Measurements from ENCODE around the gene LRRC73. TPM values are rescaled to one million over a fixed set of nuclear protein-coding genes. Genes with fewer than 3 reads are reported as not detected.

LRRC73 gene
- total and polyA plus RNA-seq, 2 experiments from 2014 or later = 2.9 to 3.4 TPM

DNA sequence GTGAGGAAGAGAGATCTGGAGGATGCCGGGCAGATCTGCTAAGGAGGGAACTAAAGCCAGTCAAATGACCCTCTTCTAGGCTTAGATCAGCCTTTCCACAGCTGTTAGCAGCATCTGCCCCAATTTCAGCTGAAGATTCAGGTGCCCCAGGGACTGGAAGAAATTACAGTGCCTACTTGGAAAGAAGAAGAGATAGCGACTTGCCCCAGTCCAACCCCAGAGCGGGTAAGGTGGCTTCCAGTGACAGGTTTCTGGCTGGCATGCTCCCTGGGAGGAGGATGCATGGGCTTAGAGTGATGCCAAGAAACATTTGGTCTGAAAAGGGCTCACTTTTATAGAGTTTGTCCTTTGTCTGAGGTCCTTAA lies 32.2 kb downstream of the LRRC73 start:
- Histone ChIP-seq H3K4me1 (ENCODE audit: low read depth) (peaks cover 8% of the 10 kb centered on the region), H3K27me3 (no peaks in the 10 kb centered on the region), H3K9me3 (ENCODE audit: low read depth) (no peaks in the 10 kb centered on the region), H3K4me3 (peak overlapping the region; percentile 87), H3K27ac (peak overlapping the region; percentile 95), H3K36me3 (no peaks in the 10 kb centered on the region)
- TF ChIP-seq CTCF (IDR thresholded peaks at IDR 0.05; ENCODE audit: low read depth, low read length) = no peak
- no peak for DNase-seq (ENCODE audit: low read depth in 1 of 2, low spot score in 1 of 2)

GRCh38 chr6:43477235-43478007 lies 32.7 kb downstream of the LRRC73 start, which contains the start of gene TJAP1:
TSS of gene TJAP1 (plus strand) at chr6:43477570. CDS start at chr6:43499002, 21,432 bp downstream.
- TF ChIP-seq CTCF (IDR thresholded peaks at IDR 0.05; ENCODE audit: low read depth, low read length) = no peak
- peak; percentile 90 to 93 for DNase-seq (ENCODE audit: low read depth in 1 of 2, low spot score in 1 of 2)
- no peaks in the 10 kb centered on the region for H3K9me3 ChIP-seq (ENCODE audit: low read depth)
- H3K36me3 ChIP-seq = no peaks in the 10 kb centered on the region
- H3K27ac ChIP-seq = peak within 1 kb of the TSS; percentile 95
- H3K27me3 ChIP-seq = no peaks in the 10 kb centered on the region
- H3K4me1 ChIP-seq (ENCODE audit: low read depth) = peaks cover 8% of the 10 kb centered on the region
- peak within 1 kb of the TSS; percentile 87 for H3K4me3 ChIP-seq

- H3K36me3 ChIP-seq = no peaks in the 10 kb centered on the region
- no peak for TF ChIP-seq CTCF (IDR thresholded peaks at IDR 0.05; ENCODE audit: low read depth, low read length)
- H3K4me1 ChIP-seq (ENCODE audit: low read depth) = peaks cover 8% of the 10 kb centered on the region
- no peaks in the 10 kb centered on the region for H3K27me3 ChIP-seq
- no peaks in the 10 kb centered on the region for H3K9me3 ChIP-seq (ENCODE audit: low read depth)
- H3K27ac ChIP-seq = no peak overlapping the region
- DNase-seq (ENCODE audit: low read depth in 1 of 2, low spot score in 1 of 2) = no peak
- peak overlapping the region; percentile 87 for H3K4me3 ChIP-seq
Measured at GRCh38 chr6:43476746-43477145, 33.4 kb downstream of the LRRC73 start.

GRCh38 chr6:43475516-43475915 lies 34.6 kb downstream of the LRRC73 start:
- TF ChIP-seq CTCF (IDR thresholded peaks at IDR 0.05; ENCODE audit: low read depth, low read length) = no peak
- no peaks in the 10 kb centered on the region for H3K27me3 ChIP-seq

GRCh38 chr6:43472515-43472914 lies 37.6 kb downstream of the LRRC73 start:
- Histone ChIP-seq H3K36me3 (no peaks in the 10 kb centered on the region), H3K4me3 (no peak overlapping the region), H3K9me3 (ENCODE audit: low read depth) (no peaks in the 10 kb centered on the region), H3K4me1 (ENCODE audit: low read depth) (no peaks in the 10 kb centered on the region), H3K27ac (no peak overlapping the region), H3K27me3 (no peaks in the 10 kb centered on the region)
- no peak for DNase-seq (ENCODE audit: low read depth in 1 of 2, low spot score in 1 of 2)
- no peak for TF ChIP-seq CTCF (IDR thresholded peaks at IDR 0.05; ENCODE audit: low read depth, low read length)

More at GRCh38 chr6:43475516-43475915, 34.6 kb downstream of the LRRC73 start:
- Histone ChIP-seq H3K36me3 (no peaks in the 10 kb centered on the region), H3K27ac (no peak overlapping the region), H3K4me3 (no peak overlapping the region), H3K4me1 (ENCODE audit: low read depth) (peaks cover 8% of the 10 kb centered on the region), H3K9me3 (ENCODE audit: low read depth) (no peaks in the 10 kb centered on the region)
- DNase-seq (ENCODE audit: low read depth in 1 of 2, low spot score in 1 of 2) = no peak
